Measurements from ENCODE around the gene CAMK2D.

Gene CAMK2D

GRCh38 chr4:113636438-113636818 is 125.1 kb downstream of the CAMK2D start:
- DNase-seq, result no peak

GRCh38 chr4:113635739-113636437 is 125.7 kb downstream of the CAMK2D start:
- DNase-seq, result no peak

DNA sequence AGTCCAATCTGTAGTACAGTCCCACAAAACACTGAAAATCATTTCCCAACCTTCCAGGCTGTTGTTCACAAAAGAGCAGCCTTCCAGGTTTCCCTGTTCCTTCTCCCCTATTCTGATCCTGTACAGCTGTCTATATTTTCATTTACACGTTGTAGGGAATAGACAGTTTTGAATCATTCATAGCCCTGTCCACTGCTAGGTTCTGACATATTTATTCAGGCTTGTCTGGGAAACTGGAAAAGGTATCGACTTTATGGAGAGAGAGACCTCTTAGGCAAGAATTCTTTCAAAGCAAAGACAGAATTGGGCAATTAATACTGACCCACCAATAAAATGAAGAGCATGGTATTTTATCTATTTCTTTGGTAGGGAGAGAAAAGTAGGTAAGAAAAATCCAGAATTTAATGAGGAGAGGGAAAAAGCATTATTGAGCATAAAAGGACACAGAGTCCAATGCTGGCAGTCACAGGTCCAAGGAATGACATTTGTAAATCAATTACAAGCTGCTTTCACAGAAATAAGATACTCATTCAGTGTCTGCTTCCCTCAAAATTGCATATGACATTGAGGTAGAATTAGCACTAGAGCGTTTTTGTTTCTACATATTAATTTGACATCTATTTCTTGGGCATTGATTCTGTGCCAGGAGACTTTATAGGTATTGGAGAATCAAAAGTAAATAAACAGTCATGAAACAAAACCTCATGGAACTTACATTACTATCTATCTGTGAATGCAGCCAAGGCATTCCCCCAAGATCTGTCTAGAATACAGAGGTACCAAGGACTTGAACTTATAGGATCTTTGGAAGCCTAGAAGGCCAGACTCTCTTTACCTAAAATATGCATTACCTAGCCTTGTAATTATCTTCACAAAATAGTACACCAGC is 127.2 kb downstream of the CAMK2D start:
- no peak for DNase-seq

- no peak for DNase-seq
These were observed 128.1 kb downstream of the CAMK2D start for GRCh38 chr4:113633467-113633866.

DNA sequence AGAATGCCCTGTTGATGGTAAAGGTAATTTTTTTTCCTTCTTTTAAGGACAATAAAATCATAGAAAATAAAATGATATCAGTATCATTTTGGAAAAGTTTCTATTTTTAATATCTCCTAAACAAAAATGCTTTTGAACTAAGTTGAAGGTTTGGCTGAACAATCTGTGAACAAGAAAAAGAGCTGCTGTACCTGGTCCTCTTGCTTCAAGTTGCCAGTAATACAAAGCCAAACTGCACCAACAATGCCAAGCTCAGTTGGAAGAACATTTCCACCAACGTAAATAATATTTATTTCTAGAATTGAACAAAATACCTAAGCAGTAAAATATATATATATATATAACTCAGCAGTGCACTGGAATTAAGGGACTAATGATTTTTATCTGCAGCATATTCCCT is 132.8 kb downstream of the CAMK2D start:
- no peak for DNase-seq

DNA sequence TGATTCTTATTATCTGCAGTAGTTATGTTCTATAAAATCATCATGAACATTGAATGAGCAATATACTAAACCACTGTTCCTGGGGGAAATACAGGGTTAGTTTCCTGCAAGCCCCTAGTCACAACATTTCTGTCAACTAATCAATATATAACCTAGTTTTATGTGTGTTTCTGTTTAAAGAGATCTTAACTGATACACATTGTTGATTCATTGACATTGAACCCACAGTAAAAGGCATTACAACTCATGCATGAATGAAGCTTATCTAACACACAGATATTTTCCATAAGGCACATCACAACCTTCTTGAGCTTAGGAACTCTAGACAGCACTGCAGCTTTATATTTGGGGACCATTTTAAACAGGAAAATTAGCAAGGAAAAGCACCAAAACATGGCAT is 134.2 kb downstream of the CAMK2D start:
- no peak for DNase-seq

DNA sequence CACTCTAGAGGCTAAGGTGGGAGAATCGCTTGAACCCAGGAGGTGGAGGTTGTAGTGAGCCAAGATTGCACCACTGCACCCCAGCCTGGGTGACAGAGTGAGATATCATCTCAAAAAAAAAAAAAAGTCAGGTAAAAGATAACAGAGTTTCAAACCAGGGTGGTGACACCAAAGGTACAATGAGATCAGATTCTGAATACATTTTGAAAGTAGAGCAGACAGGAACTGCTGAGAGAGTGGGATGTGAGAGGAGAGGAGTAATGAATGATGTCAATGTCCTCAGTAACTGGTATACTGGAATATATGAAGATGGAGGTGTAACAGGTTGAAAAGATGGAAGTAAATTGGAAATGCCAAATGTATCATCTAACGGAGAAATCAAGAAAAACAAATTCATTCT is 135.6 kb downstream of the CAMK2D start:
- no peak for DNase-seq

DNA sequence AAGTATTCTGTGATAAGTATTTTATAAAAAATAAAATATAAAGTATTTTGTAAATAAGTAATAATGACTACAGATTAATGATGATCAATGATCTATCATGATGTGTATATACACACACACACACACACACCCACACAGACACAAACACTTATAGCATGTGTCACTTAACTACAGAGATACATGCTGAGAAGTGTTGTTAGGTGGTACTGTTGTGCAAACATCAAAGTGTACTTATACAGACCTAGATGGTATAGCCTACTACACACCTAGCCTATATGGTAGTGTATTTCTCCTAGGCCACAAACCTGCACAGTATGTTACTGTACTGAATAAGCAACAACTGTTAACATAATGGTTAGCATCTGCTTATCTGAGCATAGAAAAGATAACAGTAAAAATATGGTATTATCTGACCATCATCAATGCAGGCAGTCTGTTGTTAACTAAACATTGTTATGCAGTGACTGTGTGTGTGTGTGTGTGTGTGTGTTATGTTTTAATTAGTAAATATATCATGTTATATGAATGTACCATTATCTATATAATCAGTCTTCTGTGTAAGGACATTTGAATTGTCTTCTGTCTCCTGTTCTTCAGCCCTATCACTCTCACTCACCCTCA is 138.2 kb downstream of the CAMK2D start:
- DNase-seq, result no peak

DNA sequence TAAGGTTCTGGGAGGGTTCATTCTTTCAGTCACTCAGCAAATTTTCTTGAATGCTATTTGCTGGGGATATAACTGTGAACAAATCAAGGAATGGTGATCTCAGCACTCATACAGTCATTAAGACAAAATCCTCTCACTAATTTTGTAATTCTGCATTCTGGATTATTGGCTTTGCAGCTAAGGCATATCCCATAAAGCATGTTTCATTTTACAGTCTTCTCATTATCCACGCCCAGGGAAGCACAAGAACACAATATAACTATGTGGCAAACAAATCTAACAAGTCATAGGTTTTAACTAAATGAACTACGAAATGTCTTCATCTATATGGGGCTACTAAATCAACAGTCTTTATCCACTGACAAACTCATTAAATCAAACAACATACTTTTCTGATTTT is 139.9 kb downstream of the CAMK2D start:
- DNase-seq, result no peak

DNA sequence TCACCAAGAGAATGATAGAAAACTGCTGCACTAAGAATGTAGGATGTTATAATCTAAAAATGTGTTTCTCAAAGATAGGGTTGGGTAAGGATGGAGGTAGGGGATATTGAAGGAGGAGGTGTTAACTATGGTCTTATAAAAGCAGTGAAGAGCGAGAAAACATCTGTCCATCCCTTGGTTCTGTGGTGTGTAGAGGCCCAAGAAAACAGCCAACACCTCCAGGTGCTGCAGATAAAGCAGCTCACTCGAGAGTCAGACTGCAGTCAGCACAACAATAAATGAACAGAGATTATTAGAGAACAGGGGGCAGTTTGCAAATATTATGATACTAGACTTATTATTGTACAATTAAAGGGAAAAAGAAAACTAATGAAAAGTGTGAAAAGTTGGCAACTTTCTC is 141.5 kb downstream of the CAMK2D start:
- DNase-seq, result no peak

- no peak for DNase-seq
These were observed 142.0 kb downstream of the CAMK2D start for GRCh38 chr4:113619526-113619925.

- no peak for DNase-seq
These were observed 143.3 kb downstream of the CAMK2D start for GRCh38 chr4:113618205-113618604.

GRCh38 chr4:113617195-113617594 is 144.3 kb downstream of the CAMK2D start:
- DNase-seq, result no peak

DNA sequence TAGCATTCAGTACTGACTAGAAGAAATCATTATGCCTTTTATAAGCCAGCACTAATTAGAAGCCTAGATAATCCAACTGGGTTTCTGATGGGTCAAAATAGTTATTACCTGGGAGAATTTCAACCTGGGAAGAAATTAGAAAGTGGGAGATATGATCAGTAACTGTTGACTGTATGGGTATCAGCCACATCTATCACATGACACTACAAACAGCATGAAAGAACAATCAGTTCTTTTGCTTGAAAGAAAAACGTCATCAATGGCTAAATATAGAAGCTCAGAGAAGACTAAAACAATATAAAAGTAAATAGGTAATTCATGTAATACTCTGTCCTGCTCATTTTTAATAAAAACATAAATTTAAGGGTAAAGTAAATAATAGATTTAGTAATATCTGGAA is 145.1 kb downstream of the CAMK2D start:
- DNase-seq, result no peak

- DNase-seq, result no peak
These were observed 147.1 kb downstream of the CAMK2D start for GRCh38 chr4:113614414-113614813.

- no peak for DNase-seq
These were observed 148.0 kb downstream of the CAMK2D start for GRCh38 chr4:113613503-113613902.

DNA sequence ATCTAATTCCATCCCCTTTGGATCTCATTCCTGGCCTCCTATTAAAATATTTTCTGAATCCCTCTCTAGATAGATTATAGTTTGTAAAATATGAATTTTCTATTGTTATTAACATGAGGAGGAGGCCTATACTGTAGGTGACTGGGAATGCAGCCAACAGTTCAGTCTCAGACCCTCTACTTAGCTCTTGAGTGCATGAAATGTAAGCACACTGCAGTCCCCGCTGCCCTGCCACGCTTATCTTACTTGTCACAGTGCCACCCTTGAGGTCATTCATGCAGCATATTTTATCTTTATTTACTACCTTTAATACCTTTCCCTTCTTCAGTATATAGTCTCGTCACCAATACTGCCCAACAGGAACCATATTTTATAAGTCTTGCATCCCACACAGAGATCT is 151.0 kb downstream of the CAMK2D start:
- no peak for DNase-seq

DNA sequence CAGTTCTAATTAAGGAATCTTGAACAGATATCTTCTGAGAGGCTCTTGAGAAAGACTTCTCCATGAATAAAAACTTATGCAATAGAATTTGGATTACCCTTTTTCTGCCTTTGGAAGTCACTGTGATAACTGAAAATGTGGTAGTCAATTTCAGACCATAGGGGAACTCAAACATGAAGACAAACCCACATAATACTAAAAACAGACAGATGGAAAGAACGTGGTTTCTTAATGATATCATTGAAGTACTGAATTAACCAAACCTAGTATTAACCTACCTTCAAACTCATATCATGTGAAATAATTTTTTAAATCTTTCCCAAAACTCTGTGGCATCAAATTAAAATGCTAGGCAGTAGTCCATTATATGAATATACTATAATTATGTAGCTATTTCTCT is 153.5 kb downstream of the CAMK2D start:
- no peak for DNase-seq

GRCh38 chr4:113607147-113607720 is 154.3 kb downstream of the CAMK2D start:
- DNase-seq, result no peak

- no peak for DNase-seq
These were observed 156.6 kb downstream of the CAMK2D start for GRCh38 chr4:113604955-113605354.

DNA sequence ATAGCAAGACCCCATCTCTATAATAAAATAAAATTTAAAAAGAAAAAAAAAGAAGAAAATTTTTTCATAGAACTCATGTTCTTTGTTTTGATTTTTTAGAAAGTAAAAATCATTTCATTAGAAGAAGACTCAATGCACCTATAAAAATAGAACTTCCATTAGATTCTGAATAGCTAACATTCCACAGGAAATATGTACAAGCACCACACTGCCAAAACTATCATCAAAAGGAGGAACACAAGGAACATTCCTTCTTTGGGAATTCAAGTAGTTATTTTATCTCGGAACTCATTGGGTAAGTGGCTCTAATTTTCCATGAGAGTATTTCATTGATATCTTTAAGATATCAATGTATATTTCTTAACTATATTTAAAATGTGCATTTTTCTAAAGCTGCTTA is 157.6 kb downstream of the CAMK2D start:
- DNase-seq, result no peak

DNA sequence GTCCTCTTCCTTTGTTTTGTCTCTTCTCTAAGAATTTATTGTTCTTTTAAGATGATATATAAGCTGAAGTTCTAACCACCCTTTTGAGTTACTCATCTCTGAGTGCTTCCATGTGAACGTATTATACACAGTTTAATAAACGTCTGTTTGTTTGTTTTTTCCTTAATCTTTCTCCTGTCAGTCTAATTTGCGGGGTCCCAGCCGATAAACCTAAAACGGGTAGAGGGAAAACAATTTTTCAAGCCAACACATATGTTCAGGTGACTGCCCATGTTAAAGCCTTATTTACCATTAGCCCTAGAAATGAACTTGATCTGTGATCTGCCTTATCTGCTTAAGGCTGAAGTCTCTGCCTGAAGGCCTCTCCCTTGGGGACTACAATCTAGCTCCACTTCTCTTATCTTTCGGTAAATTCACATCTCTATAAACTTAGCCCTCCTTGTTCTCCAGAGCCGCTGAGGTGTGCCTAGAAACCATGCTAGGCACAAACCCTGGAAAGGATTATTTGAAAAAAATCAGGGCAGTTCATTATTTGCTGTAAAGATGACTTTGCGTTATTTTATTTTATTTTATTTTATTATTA is 158.8 kb downstream of the CAMK2D start:
- DNase-seq, result no peak

- DNase-seq, result no peak
These were observed 159.9 kb downstream of the CAMK2D start for GRCh38 chr4:113601636-113602035.
